Ectodermal cell (in vitro differentiated cells): ENCODE results near the gene NPIPA5.
A peak's percentile ranks its signal among the peaks of the same experiment; 100 is the strongest.
"Not testable (repeated sequence)": the region's sequence is repeated elsewhere in the genome, so short reads cannot be mapped to it uniquely, and the experiment has no call there.

Source experiments
- H3K27ac ChIP-seq: 2 replicates; pipeline ENCODE4 v1.7.0; 2013; ENCODE audit warnings: mild to moderate bottlenecking, low read depth, low read length; ENCODE audit not compliant: insufficient read depth, poor library complexity, severe bottlenecking
- H3K27me3 ChIP-seq: 2 replicates; pipeline ENCODE4 v1.7.0; 2013; ENCODE audit warnings: mild to moderate bottlenecking, low read length; ENCODE audit not compliant: insufficient read depth, control insufficient read depth, poor library complexity, severe bottlenecking
- H3K36me3 ChIP-seq: one replicate; pipeline ENCODE4 v1.7.0; 2013; ENCODE audit warnings: low read length; ENCODE audit not compliant: control insufficient read depth, insufficient read depth
- H3K4me1 ChIP-seq: one replicate; pipeline ENCODE4 v1.7.0; 2013; ENCODE audit warnings: low read length; ENCODE audit not compliant: control insufficient read depth, insufficient read depth
- H3K4me3 ChIP-seq: 2 replicates; pipeline ENCODE4 v1.7.0; 2013; ENCODE audit warnings: low read depth, low read length, control low read depth; ENCODE audit not compliant: insufficient read depth
- H3K9me3 ChIP-seq: 2 replicates; pipeline ENCODE4 v1.7.0; 2013; ENCODE audit warnings: mild to moderate bottlenecking, low read length, moderate library complexity; ENCODE audit not compliant: control insufficient read depth
- WGBS, 2 experiments: methylation state at CpG; one replicate each; pipeline ENCODE4 v1.1.7; 2013; ENCODE audit warnings: missing lambda C conversion rate in 2 of 2; 5-methylcytosine and 5-hydroxymethylcytosine counted together

NPIPA5 gene

GRCh38 chr16:15404792-15405191, 26.7 kb upstream of the NPIPA5 start:
- Histone ChIP-seq H3K27me3 (no peaks in the 10 kb centered on the region), H3K4me3 (no peak overlapping the region), H3K27ac (no peak overlapping the region), H3K9me3 (no peaks in the 10 kb centered on the region), H3K36me3 (no peaks in the 10 kb centered on the region), H3K4me1 (no peaks in the 10 kb centered on the region)
- WGBS, 2 experiments, result 93 to 94% methylated on average over 4 of the region's 4 CpGs

- not testable (repeated sequence) for H3K36me3 ChIP-seq, H3K27me3 ChIP-seq, H3K4me3 ChIP-seq, H3K4me1 ChIP-seq, H3K9me3 ChIP-seq, H3K27ac ChIP-seq
- WGBS, 2 experiments, result 93 to 96% methylated on average over 3 of the region's 3 CpGs
These were observed 26.0 kb upstream of the NPIPA5 start for GRCh38 chr16:15404091-15404490.

DNA sequence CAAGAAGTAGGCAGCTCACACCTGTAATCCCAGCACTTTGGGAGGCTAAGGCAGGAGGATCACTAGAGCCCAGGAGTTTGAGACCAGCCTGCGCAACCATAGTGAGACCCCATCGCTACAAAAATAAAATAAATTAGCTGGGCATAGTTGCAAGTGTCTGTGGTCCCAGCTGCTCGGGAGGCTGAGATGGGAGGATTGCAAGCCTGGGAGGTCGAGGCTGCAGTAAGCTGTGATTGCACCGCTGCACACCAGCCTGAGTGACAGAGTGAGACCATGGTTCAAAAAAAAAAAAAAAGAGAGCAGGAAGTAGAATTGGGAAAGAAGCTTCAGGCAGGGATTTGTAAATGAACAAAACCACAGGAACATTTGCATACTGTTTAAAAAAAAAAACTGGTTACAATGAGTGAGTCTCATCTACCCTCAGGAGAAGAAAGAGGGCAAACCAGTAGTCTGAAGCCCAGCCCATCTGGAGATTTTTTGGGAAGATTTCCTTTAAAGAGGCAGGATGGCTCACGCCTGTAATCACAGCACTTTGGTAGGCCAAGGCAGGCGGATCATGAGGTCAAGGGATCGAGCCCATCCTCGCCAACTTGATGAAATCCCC, 25.4 kb upstream of the NPIPA5 start:
- H3K36me3 ChIP-seq, result no peaks in the 10 kb centered on the region

GRCh38 chr16:15401972-15402371, 23.9 kb upstream of the NPIPA5 start:
- Histone ChIP-seq H3K4me3 (no peak overlapping the region), H3K36me3 (no peaks in the 10 kb centered on the region), H3K27me3 (no peaks in the 10 kb centered on the region), H3K4me1 (no peaks in the 10 kb centered on the region), H3K9me3 (no peaks in the 10 kb centered on the region), H3K27ac (no peak overlapping the region)
- 89 to 97% methylated on average over 2 to 3 of the region's 3 CpGs for WGBS, 2 experiments

More for the DNA sequence above, 25.4 kb upstream of the NPIPA5 start:
- Histone ChIP-seq H3K27ac (no peak overlapping the region), H3K9me3 (no peaks in the 10 kb centered on the region), H3K4me3 (no peak overlapping the region), H3K4me1 (no peaks in the 10 kb centered on the region), H3K27me3 (no peaks in the 10 kb centered on the region)
- 90 to 91% methylated on average over 9 of the region's 9 CpGs for WGBS, 2 experiments

DNA sequence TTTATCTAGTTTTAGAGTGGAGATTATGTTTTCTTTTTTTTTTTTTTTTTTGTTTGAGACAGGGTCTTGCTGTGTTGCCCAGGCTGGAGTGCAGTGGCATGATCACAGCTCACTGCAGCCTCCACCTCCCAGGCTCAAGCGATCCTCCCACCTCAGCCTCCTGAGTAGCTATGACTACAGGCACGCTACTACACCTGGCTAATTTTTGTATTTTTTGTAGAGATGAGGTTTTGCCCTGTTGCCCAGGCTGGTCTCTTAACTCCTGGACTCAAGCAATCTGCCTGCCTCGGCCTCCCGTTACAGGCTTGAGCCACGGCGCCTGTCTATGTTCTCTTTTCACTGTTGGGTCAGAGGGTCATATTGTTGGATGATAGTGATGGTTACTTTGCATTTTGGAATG, 22.2 kb upstream of the NPIPA5 start:
- WGBS, 2 experiments, result 94 to 97% methylated on average over 6 of the region's 6 CpGs
- peaks cover 12% of the 10 kb centered on the region for H3K27me3 ChIP-seq
- H3K36me3 ChIP-seq, H3K4me3 ChIP-seq, H3K27ac ChIP-seq, H3K4me1 ChIP-seq, H3K9me3 ChIP-seq: not testable (repeated sequence)

GRCh38 chr16:15399317-15399716, 21.2 kb upstream of the NPIPA5 start:
- no peak overlapping the region for H3K4me3 ChIP-seq
- H3K9me3 ChIP-seq, result no peaks in the 10 kb centered on the region
- H3K27ac ChIP-seq, result no peak overlapping the region
- H3K27me3 ChIP-seq, result peaks cover 12% of the 10 kb centered on the region
- WGBS, 2 experiments, result 92 to 95% methylated on average over 3 of the region's 3 CpGs
- H3K4me1 ChIP-seq, result no peaks in the 10 kb centered on the region
- no peaks in the 10 kb centered on the region for H3K36me3 ChIP-seq

- no peak overlapping the region for H3K4me3 ChIP-seq
- 90 to 93% methylated on average over 11 to 13 of the region's 14 CpGs for WGBS, 2 experiments
- no peaks in the 10 kb centered on the region for H3K9me3 ChIP-seq
- no peaks in the 10 kb centered on the region for H3K36me3 ChIP-seq
- H3K27me3 ChIP-seq, result peaks cover 12% of the 10 kb centered on the region
- no peaks in the 10 kb centered on the region for H3K4me1 ChIP-seq
- no peak overlapping the region for H3K27ac ChIP-seq
These were observed 20.7 kb upstream of the NPIPA5 start for GRCh38 chr16:15398618-15399316.

GRCh38 chr16:15396948-15397594, 19.0 kb upstream of the NPIPA5 start:
- Histone ChIP-seq H3K36me3 (no peaks in the 10 kb centered on the region), H3K4me1 (no peaks in the 10 kb centered on the region), H3K27ac (no peak overlapping the region), H3K4me3 (no peak overlapping the region), H3K9me3 (no peaks in the 10 kb centered on the region), H3K27me3 (peaks cover 12% of the 10 kb centered on the region)
- 89 to 91% methylated on average over 11 of the region's 11 CpGs for WGBS, 2 experiments

DNA sequence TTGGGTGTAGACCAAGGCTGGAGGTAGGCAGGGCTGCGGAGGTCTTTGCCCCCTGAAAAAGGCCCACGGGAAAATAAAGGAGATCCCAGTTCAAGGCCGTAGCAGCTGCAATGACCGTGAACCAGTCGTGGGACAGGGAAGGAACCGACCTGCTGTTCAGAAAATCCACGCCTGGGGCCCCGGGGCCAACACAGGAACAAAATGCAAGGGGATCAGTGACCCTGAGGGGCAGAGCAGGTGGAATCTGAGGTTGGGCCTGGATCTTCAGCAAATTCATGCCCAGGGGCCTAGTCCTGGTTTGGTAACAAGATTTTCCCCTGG, 18.4 kb upstream of the NPIPA5 start:
- not testable (repeated sequence) for H3K36me3 ChIP-seq, H3K27ac ChIP-seq, H3K4me3 ChIP-seq, H3K9me3 ChIP-seq, H3K4me1 ChIP-seq
- H3K27me3 ChIP-seq, result peaks cover 12% of the 10 kb centered on the region
- WGBS, 2 experiments, result 83 to 84% methylated on average over 8 of the region's 8 CpGs

- H3K36me3 ChIP-seq, H3K9me3 ChIP-seq, H3K4me1 ChIP-seq, H3K27ac ChIP-seq: not testable (repeated sequence)
- H3K4me3 ChIP-seq, result peak within 1 kb of the TSS; percentile 34
- H3K27me3 ChIP-seq, result peaks cover 12% of the 10 kb centered on the region
- 6 to 9% methylated on average over 79 of the region's 79 CpGs for WGBS, 2 experiments
These were observed 17.8 kb upstream of the NPIPA5 start, which contains the start of gene MPV17L for GRCh38 chr16:15395631-15396508. MPV17L (plus strand) TSS chr16:15395754; CDS start chr16:15395898, 144 bp downstream.
